ENCODE measurements around the gene DHRS2. TPM values are rescaled to one million over a fixed set of nuclear protein-coding genes. Genes with fewer than 3 reads are reported as not detected.

DHRS2 gene
- total RNA-seq, 2 experiments from 2014 or later, result 0.27 TPM; not detected in 1

- Mint-ChIP-seq H3K4me3 (no peak overlapping the region), H3K9me3 (no peaks in the 10 kb centered on the region), H3K27me3 (peaks cover 14% of the 10 kb centered on the region), H3K27ac (no peak overlapping the region), H3K4me1 (ENCODE audit: low read depth) (no peaks in the 10 kb centered on the region), H3K36me3 (ENCODE audit: low read depth) (no peaks in the 10 kb centered on the region)
- ChIA-PET CTCF (no interaction called here), POLR2A (no interaction called here)
- Histone ChIP-seq H3K4me1 (ENCODE audit: insufficient read depth, low read length) (no peaks in the 10 kb centered on the region), H3K9me3 (ENCODE audit: control insufficient read depth in 1 of 2, insufficient read depth in 1 of 2, low read length in 2 of 2) (no peaks in the 10 kb centered on the region), H3K4me3 (ENCODE audit: low read length) (no peak overlapping the region), H3K36me3 (ENCODE audit: insufficient read depth, low read length) (no peaks in the 10 kb centered on the region), H3K27ac (ENCODE audit: low read depth in 1 of 2, low read length in 2 of 2) (no peak overlapping the region), H3K27me3 (ENCODE audit: control insufficient read depth in 1 of 2, insufficient read depth in 2 of 2, low read length in 2 of 2) (no peaks in the 10 kb centered on the region)
- TF ChIP-seq, protein P1, sequence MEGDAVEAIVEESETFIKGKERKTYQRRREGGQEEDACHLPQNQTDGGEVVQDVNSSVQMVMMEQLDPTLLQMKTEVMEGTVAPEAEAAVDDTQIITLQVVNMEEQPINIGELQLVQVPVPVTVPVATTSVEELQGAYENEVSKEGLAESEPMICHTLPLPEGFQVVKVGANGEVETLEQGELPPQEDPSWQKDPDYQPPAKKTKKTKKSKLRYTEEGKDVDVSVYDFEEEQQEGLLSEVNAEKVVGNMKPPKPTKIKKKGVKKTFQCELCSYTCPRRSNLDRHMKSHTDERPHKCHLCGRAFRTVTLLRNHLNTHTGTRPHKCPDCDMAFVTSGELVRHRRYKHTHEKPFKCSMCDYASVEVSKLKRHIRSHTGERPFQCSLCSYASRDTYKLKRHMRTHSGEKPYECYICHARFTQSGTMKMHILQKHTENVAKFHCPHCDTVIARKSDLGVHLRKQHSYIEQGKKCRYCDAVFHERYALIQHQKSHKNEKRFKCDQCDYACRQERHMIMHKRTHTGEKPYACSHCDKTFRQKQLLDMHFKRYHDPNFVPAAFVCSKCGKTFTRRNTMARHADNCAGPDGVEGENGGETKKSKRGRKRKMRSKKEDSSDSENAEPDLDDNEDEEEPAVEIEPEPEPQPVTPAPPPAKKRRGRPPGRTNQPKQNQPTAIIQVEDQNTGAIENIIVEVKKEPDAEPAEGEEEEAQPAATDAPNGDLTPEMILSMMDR (IDR thresholded peaks at IDR 0.05), result no peak
- ATAC-seq (ENCODE audit: poor library complexity) (no peak), DNase-seq (no peak)
- intact Hi-C loops (cut with DNase I, micrococcal nuclease), result no loop called here
Measured at GRCh38 chr14:23617539-23617938, 18.6 kb upstream of the DHRS2 start.

- TF ChIP-seq, protein P1 (IDR thresholded peaks at IDR 0.05), result no peak
- Histone ChIP-seq H3K36me3 (ENCODE audit: insufficient read depth, low read length) (no peaks in the 10 kb centered on the region), H3K4me1 (ENCODE audit: insufficient read depth, low read length) (no peaks in the 10 kb centered on the region), H3K4me3 (ENCODE audit: low read length) (no peak overlapping the region), H3K27ac (ENCODE audit: low read depth in 1 of 2, low read length in 2 of 2) (no peak overlapping the region), H3K9me3 (ENCODE audit: control insufficient read depth in 1 of 2, insufficient read depth in 1 of 2, low read length in 2 of 2) (no peaks in the 10 kb centered on the region), H3K27me3 (ENCODE audit: control insufficient read depth in 1 of 2, insufficient read depth in 2 of 2, low read length in 2 of 2) (no peaks in the 10 kb centered on the region)
- no peak for ATAC-seq (ENCODE audit: poor library complexity)
- intact Hi-C loops (cut with DNase I, micrococcal nuclease), result no loop called here
- ChIA-PET POLR2A (no interaction called here), CTCF (no interaction called here)
- H3K9me3 Mint-ChIP-seq, result no peaks in the 10 kb centered on the region
- no peak overlapping the region for H3K27ac Mint-ChIP-seq
- no peak overlapping the region for H3K4me3 Mint-ChIP-seq
- no peaks in the 10 kb centered on the region for H3K4me1 Mint-ChIP-seq (ENCODE audit: low read depth)
- peaks cover 14% of the 10 kb centered on the region for H3K27me3 Mint-ChIP-seq
- H3K36me3 Mint-ChIP-seq (ENCODE audit: low read depth), result no peaks in the 10 kb centered on the region
- DNase-seq, result no peak
Measured at GRCh38 chr14:23618415-23618988, 17.7 kb upstream of the DHRS2 start.

DNA sequence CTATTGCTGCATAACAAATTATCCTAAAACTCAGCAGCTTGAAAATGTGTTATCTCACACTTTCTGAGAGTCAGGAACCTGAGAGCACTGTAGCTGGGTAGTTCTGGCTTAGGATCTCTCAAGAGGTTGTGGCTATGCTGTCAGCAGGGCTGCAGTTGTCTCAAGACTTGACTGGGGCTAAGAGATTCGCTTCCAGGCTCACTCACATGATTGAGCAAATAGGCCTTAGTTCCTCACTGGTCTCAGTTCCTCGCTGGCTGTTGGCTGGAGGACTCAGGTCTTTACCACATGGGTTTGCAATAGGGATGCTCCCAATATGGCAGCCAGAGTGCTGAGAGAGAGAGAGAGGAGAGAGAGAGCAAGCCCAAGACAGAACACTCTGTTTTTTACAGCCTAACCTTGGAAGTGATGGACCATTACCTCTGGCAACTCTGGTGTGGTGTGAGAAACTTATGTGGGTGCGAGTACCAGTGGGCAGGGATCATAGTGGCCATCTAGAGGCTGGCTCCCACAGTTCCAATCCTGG lies 15.9 kb upstream of the DHRS2 start:
- Mint-ChIP-seq H3K9me3 (peaks cover 6% of the 10 kb centered on the region), H3K4me3 (no peak overlapping the region), H3K27ac (no peak overlapping the region), H3K36me3 (ENCODE audit: low read depth) (no peaks in the 10 kb centered on the region), H3K4me1 (ENCODE audit: low read depth) (no peaks in the 10 kb centered on the region), H3K27me3 (peaks cover 14% of the 10 kb centered on the region)
- no peaks in the 10 kb centered on the region for H3K27me3 ChIP-seq (ENCODE audit: control insufficient read depth in 1 of 2, insufficient read depth in 2 of 2, low read length in 2 of 2)
- H3K4me1 ChIP-seq (ENCODE audit: insufficient read depth, low read length), result no peaks in the 10 kb centered on the region
- ChIA-PET POLR2A (no interaction called here), CTCF (no interaction called here)
- H3K27ac ChIP-seq (ENCODE audit: low read depth in 1 of 2, low read length in 2 of 2), result no peak overlapping the region
- intact Hi-C loops (cut with DNase I, micrococcal nuclease), result no loop called here
- TF ChIP-seq, protein P1 (IDR thresholded peaks at IDR 0.05), result no peak
- ATAC-seq (ENCODE audit: poor library complexity), result no peak
- peaks cover 4 to 13% of the 10 kb centered on the region in 2 experiments for H3K9me3 ChIP-seq (ENCODE audit: control insufficient read depth in 1 of 2, insufficient read depth in 1 of 2, low read length in 2 of 2)
- no peak overlapping the region for H3K4me3 ChIP-seq (ENCODE audit: low read length)
- no peaks in the 10 kb centered on the region for H3K36me3 ChIP-seq (ENCODE audit: insufficient read depth, low read length)
- DNase-seq, result no peak
